NCI-H1105 treated with DMSO at 0.1 percent for 48 hours (cell line): ENCODE results near the gene MFN1.
"Not testable (repeated sequence)": the region's sequence is repeated elsewhere in the genome, so short reads cannot be mapped to it uniquely, and the experiment has no call there.

Source experiments
- DNase-seq: peaks from one replicate; lab custom pipeline; 2025; lab: John Stamatoyannopoulos, UW

The MFN1 gene

DNA sequence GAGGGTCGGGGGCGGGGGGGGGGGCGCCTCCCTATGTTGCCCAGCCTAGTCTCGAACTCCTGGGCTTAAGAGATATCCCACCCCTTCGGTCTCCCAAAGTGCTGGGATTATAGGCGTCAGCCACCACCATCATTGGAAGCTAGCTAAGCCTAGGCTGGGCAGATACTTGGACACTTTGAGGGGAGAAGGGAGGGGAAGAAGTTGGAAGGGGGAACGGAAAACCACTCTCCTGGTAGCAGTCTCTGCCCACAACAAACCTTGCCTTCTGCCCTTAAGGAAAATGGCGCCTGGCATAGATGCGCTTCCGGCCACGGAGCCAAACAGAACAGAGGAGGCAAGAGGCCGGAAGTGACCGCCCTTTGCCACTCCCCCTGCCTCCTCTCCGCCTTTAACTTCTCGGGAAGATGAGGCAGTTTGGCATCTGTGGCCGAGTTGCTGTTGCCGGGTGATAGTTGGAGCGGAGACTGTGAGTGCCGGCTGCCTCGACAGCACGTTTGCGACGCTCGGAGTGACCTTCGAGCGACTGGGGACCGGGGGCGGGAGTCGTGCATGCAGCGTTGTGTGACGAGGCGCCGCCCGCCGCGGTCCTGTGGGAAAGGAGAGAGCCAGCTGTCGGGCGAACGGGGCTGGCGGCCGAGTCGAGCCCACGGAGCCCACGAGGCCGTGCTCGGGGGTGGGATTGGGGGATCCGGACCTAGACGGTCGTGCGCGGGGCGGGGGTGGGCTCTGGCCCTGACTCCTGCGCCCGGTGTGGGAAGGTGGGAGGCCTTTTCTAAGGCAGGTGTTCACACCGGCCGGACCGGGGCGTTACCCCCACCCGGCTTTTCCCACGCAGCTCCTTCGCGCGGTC, at the start of gene MFN1:
Gene MFN1, plus strand, starts transcription at position 365 of the 850 bp plus-strand sequence. CDS start 1,143 bp downstream, outside the sequence.
- peak; percentile 99 for DNase-seq

DNA sequence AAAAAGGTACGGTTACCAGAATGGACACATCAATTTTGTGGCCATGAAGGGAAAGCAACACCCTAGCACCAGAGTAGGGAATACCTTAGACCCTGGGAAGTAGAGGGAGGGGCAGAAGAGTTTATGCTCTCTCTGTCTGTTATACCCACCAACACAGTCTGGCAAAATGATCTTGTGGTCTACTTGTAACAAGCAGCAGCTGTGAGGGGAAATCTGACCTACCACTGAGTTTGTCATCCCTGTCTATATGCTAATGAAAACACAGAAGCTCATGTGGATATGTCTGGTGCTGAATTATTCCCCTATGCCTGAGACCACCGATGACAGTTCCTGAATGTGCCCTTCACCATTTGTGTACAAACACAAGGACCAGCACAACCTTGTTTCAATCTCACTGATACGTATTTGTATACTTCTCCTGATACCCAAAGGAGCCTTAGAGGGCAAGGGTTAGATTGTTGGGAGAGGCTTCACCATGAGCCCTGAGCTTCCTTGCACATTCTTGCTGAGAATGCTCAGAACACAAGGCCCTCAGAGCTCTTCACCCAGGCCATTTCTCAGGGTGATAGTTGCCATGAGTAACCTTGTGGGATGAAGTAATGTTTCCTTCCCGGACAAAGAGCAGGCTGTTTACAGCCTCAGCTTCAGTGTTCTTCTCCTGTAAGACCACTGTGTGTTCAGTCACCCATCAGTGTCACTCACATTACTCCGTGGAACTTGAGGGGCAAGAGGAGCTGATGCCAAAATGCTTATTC, 49.4 kb upstream of the MFN1 start:
- DNase-seq = no peak

GRCh38 chr3:179299316-179299715, 48.2 kb upstream of the MFN1 start:
- DNase-seq = no peak

GRCh38 chr3:179299999-179300613, 47.4 kb upstream of the MFN1 start:
- no peak for DNase-seq

- DNase-seq = no peak
Observed at GRCh38 chr3:179301645-179302044, 45.9 kb upstream of the MFN1 start.

DNA sequence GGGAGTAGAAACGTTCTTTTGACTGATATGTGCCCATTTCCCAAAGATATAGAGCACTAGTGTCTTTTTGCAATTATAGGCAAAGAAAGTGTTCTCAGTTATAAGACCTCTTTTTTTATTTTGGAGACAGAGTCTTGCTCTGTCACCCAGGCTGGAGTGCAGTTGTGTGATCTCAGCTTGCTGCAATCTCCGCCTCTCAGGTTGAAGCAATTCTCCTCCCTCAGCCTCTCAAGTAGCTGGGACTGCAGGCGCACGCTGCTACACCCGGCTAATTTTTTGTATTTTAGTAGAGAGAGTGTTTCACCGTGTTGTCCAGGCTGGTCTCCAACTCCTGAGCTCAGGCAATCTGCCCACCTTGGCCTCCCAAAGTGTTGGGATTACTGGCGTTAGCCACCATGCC, 45.4 kb upstream of the MFN1 start:
- DNase-seq = no peak

- no peak for DNase-seq
Observed at GRCh38 chr3:179304605-179305004, 42.9 kb upstream of the MFN1 start.

DNA sequence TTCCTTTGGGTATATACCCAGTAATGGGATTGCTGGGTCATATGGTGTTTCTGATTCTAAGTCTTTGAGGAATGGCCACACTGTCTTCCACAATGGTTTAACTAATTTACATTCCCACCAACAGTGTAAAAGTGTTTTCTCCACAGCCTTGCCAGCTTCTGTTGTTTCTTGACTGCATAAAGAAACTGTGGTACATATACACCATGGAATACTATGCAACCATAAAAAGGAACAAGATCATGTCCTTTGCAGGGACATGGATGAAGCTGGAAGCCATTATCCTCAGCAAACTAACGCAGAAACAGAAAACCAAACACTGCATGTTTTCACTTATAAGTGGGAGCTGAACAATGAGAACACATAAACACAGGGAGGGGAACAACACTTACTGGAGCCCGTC, 40.1 kb upstream of the MFN1 start:
- DNase-seq = not testable (repeated sequence)

- no peak for DNase-seq
Observed at GRCh38 chr3:179308001-179308400, 39.5 kb upstream of the MFN1 start.

DNA sequence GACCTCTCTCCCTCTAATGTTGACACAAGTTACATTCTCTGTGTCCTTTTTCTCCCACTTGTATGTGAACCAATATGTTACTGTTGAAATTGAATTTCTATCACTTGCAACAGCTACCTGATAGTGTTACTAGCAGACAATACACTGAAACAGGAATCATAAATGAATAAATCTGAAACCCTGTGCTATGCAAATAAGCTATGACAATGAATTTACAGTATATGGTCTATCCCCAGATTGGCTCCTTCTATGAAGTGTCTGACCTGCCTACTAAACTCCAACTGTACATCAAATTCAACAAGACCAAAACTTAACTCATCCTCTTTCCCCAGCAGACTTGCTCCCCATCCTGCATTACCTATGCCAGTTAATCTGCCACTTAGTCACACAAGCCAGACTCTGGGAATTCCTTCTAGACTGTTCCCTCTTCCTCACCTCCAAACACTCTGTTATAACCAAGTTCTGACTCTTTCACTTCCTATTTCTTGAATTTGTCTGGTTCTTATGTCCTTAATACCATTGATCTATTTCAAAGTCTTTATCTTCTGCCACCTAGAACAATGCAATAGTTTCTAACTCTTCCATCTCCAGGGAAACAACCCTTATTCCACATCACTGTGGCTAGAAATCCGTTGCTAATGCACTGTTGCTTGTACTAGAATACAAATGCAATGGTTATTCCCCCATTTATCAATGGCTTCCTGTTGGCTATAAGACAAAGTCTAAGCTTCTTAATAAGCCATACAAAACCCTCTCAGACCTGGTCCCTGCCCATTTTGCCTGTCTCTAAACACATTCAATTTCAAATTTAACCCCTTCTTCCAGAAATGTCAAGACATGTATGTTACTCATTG, 38.1 kb upstream of the MFN1 start:
- no peak for DNase-seq

GRCh38 chr3:179318876-179319275, 28.6 kb upstream of the MFN1 start:
- DNase-seq = no peak

GRCh38 chr3:179321668-179322285, 25.7 kb upstream of the MFN1 start:
- DNase-seq = peak; percentile 36

DNA sequence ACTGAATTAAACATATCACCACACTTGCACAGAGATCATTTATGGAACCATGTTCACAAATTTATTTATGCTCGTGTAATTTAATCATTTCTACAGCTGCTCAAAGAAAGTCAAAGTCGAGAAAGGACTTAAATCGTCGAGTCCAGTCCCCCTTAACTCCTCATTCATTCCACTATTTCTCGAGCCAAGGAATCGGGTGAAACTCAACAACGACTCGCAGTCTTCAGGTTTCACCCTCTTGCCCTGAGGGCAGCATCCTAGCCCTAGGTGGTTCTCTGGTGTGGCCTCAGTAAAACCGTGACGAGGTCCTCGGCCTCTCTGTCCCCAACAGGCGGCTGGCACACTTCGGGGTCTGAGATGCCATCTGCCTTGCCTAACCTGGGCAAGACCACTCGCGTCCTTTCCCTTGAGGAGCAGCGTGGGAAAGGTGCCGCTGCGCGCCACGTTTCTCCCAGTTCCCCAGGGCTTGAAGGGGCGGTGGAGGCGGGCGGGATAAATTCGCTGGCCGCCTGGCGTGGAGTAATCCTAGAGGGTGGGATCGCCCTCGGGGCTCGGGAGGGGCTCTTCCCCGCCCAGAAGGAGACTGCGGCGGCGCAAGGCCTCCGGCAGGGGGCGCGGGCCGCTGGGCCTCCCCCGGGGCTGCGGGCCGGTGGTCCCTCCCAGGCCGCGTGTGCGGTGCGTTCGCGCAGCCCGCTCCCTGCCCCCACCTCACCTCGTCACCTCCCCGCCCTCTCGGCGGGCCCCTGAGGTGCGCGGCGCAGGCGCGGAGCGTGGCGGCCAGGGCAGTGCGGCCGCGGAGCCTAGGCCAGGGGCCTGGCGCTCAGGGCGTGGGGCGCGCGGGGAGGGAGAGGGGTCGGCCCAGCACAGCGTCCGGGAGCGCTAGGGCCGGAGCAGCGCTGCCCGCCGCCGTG, 25.0 kb upstream of the MFN1 start, which contains the start of gene ZNF639:
Gene ZNF639, plus strand, starts transcription at position 746 of the 911 bp plus-strand sequence. CDS start 5,263 bp downstream, outside the sequence.
- DNase-seq = peak; percentile 98

GRCh38 chr3:179323197-179324110, 24.1 kb upstream of the MFN1 start:
- DNase-seq = peak; percentile 69

GRCh38 chr3:179324270-179324754, 23.2 kb upstream of the MFN1 start:
- no peak for DNase-seq

- no peak for DNase-seq
Observed at GRCh38 chr3:179330438-179330837, 17.1 kb upstream of the MFN1 start.

DNA sequence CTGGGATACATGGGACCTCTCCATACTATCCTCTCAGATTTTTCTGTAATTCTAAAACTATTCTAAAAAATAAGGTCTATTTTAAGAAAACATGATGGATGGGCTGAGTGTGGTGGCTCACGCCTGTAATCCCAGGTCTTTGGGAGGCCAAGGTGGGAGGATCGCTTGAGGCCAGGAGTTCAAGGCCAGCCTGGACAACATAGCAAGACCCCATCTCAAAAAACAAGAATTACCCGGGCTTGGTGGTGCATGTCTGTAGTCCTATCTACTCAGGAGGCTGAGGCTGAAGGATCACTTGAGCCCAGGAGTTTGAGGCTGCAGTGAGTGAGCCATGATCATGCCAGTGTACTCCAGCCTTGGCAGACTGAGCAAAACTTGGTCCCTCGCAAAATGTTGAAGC, 15.3 kb upstream of the MFN1 start:
- DNase-seq = no peak

- DNase-seq = no peak
Observed at GRCh38 chr3:179333084-179333483, 14.4 kb upstream of the MFN1 start.
